ENCODE data around the gene LRRC4C.

DNA sequence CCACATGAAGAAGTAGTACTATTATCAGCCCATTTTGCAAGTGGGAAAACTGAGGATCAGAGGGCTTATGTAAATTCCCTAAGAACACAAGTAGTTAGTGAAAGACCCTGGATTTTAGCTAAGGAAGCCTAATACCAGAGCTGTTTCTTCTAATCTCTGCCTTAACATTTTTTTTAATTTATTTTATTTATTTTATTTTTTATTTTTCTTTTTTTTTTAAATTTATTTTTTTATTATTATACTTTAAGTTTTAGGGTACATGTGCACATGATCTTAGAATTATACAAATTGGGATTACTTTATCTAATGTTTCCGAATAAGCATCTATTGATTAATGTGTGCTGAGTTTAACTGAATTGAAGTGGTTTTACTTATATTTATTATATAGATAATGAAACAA lies 1015.3 kb downstream of the LRRC4C start:
- TF ChIP-seq POLR2AphosphoS5 (IDR thresholded peaks at IDR 0.05; ENCODE audit: low read depth, low read length) (no peak), POLR2A (IDR thresholded peaks at IDR 0.05; ENCODE audit: low read depth, low read length) (no peak), PAX5 (IDR thresholded peaks at IDR 0.05; ENCODE audit: insufficient read depth, low read length, severe bottlenecking) (no peak), TAF1 (IDR thresholded peaks at IDR 0.05; ENCODE audit: low read depth, low read length) (no peak)

Data from GM12891 (cell line).